ENCODE data around the gene RANBP3L.

DNA sequence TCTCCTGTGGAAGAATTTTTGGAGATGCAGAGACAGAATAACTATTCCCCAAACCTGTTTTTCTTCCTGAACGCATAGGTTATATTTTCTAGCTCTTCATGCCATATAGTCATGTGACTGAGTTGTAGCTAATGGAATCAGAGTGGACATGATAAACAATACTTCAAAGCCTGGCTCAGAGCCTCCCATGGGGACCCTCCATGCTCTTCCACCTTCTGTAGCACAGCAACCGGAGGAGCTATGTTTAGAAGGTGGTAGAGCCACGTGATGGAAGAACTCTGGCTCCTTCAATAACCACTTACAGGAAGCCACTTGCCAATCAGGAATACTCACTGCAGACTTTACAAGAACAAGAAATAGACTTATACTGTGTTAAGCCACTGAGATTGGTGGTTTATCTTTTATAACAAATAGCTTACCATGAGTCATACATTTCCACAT is 99.2 kb downstream of the RANBP3L start:
- no peak for TF ChIP-seq CTCF (IDR thresholded peaks at IDR 0.05)
- no peak for TF ChIP-seq POLR2AphosphoS5 (IDR thresholded peaks at IDR 0.05)

All from prostate gland (tissue), 2 donors.